NCI-H345 (cell line): ENCODE data around the gene RPL11.
A peak's percentile ranks its signal among the peaks of the same experiment; 100 is the strongest.
"Not testable (repeated sequence)": the region's sequence is repeated elsewhere in the genome, so short reads cannot be mapped to it uniquely, and the experiment has no call there.

Experiments
- DNase-seq: peaks from one replicate; lab custom pipeline; 2025; lab: John Stamatoyannopoulos, UW

Gene RPL11

GRCh38 chr1:23732363-23733224, 41.0 kb downstream of the RPL11 start:
- no peak for DNase-seq

DNA sequence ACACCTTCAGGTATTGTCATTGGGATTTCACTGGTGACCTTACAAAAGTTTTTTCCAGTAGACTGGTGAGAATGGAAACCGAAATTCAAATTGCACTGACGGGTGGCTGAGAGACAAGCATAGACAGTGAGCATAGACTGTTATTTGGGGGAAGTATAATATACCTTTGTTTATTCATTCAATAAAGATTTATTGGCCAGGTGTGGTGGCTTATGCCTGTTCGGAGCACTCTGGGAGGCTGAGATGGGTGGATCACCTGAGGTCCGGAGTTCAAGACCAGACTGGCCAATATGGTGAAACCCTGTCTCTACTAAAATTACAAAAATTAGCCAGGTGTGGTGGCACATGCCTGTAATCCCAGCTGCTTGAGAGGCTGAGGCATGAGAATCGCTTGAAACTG, 41.7 kb downstream of the RPL11 start:
- DNase-seq = not testable (repeated sequence)

GRCh38 chr1:23736437-23737134, 45.0 kb downstream of the RPL11 start:
- DNase-seq = no peak

- DNase-seq = no peak
Observed at GRCh38 chr1:23741609-23742008, 50.0 kb downstream of the RPL11 start.

DNA sequence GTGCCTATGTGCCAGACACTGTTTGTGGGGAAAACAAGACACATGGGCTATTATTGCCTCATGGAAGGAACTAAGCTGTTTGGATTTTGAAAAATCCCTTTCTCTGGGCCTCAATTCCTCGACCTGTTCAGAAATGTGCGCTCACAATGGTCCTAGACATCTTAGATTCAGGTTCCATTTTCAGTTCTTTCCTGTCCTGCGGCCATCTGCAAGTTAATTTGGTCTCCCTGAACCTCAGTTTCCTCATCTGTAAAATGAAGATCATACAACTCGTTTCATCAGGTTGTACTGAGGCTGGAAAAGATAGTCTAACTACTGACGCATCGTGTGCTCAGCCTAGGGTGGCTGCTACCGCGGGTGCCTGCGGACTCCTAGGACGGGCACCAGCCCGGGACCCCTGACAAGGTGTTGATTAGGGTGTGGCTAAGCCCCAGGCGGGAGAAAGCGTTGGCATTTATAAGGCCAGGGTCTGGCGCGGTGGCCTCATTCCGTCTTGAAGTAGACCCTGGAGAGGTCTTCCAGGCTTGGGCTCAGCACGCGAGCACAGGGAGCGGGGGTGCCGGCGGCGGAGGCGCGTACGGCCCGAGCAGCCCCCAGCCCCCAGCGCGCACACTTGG, 51.2 kb downstream of the RPL11 start:
- DNase-seq = peak; percentile 53

DNA sequence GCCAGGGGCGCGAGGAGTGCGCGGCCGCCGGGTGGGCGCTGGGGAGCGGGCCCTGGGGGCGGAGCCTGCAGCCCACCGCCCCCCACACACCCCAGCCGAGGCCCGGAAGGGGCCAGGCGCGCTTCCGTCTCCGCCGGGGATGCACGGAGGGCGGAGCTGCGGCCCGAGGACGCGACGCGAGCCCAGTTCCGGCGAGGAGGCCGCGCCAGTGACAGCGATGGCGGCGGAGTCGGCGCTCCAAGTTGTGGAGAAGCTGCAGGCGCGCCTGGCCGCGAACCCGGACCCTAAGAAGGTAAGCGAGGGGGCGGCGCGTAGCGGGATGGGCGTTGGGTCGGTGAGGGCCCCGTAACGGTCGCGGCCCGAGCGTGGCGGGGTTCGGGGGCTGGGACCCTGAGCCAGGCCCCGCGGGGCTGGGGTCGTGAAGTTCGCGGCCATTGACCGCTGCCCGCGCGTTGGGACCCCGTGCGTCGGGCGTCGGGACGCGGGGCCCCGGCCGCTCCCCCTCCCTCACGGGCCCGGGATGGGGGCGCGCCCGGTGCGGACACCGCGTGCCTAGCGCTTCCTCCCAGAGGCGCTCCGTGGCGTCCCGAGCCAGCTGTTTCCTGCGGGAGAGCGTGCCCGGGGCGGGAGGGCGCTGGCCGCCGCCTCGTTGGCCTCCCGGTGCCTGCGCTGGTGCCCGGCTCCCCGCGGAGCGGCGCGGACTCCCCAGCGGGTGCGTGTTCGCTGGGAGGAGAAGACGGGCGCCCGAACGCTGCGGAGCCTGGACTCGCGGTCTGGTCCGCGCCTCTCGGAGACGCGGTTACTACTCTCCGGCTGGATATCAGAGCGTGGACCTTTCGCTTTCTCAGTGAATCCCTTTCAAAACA, 51.9 kb downstream of the RPL11 start, which contains the start of gene ELOA:
ELOA (plus strand) TSS at position 185 of the 866 bp plus-strand sequence; CDS start at position 218, 33 bp downstream.
- DNase-seq = peak; percentile 80

DNA sequence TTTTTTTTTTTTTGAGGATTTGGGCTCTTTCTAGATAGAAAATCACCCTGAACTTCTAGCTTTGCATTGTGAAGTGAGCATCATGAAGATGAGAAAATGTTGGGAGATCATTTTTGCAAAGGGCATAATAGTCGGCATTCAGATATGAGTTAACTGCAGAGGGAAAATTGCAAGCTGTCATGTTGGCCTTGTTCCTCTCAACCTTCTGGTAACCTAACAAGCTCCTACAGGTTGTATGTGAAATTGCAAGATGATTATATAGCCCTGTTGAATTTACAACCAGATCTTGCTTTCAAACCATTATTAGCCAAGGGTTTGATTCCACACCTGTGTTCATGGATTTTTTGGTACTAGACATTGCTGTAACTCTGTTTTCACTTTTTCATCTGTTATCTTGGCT, 53.9 kb downstream of the RPL11 start:
- DNase-seq = no peak
